ENCODE results near the gene CNTNAP2.

DNA sequence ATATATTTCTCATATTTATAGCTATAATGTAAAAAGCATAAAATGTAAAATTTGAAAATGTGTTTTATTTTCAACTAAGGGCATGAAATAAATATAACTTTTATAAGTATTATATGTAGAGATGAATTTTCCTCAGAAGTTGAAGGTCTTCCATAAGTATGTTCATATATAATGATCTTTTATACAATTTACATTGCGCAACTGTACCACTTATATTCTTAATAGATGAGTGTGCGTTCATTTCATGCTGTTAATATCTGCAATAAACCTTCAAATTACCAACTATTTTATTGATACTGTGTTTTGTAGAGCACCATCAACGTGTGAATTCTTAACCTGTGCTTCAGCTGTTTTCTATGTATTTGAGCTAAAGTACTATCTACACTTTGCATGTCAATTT lies 285.3 kb downstream of the CNTNAP2 start:
- TF ChIP-seq, protein P1, sequence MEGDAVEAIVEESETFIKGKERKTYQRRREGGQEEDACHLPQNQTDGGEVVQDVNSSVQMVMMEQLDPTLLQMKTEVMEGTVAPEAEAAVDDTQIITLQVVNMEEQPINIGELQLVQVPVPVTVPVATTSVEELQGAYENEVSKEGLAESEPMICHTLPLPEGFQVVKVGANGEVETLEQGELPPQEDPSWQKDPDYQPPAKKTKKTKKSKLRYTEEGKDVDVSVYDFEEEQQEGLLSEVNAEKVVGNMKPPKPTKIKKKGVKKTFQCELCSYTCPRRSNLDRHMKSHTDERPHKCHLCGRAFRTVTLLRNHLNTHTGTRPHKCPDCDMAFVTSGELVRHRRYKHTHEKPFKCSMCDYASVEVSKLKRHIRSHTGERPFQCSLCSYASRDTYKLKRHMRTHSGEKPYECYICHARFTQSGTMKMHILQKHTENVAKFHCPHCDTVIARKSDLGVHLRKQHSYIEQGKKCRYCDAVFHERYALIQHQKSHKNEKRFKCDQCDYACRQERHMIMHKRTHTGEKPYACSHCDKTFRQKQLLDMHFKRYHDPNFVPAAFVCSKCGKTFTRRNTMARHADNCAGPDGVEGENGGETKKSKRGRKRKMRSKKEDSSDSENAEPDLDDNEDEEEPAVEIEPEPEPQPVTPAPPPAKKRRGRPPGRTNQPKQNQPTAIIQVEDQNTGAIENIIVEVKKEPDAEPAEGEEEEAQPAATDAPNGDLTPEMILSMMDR (conservative IDR thresholded peaks at IDR 0.05 in 1 of 2, IDR thresholded peaks at IDR 0.05 in 1 of 2; ENCODE audit: low read depth in 1 of 2, low read length in 2 of 2), result no peak
- no peak for TF ChIP-seq EZH2 (IDR thresholded peaks at IDR 0.05; ENCODE audit: low read length, missing control alignments)

Measured in fibroblast of lung (primary cell).